ENCODE data around the gene SDSL.

Gene SDSL

GRCh38 chr12:113469949-113470743 lies 48.0 kb downstream of the SDSL start:
- DNase-seq, result no peak

GRCh38 chr12:113470871-113471618 lies 48.9 kb downstream of the SDSL start:
- DNase-seq, result no peak

DNA sequence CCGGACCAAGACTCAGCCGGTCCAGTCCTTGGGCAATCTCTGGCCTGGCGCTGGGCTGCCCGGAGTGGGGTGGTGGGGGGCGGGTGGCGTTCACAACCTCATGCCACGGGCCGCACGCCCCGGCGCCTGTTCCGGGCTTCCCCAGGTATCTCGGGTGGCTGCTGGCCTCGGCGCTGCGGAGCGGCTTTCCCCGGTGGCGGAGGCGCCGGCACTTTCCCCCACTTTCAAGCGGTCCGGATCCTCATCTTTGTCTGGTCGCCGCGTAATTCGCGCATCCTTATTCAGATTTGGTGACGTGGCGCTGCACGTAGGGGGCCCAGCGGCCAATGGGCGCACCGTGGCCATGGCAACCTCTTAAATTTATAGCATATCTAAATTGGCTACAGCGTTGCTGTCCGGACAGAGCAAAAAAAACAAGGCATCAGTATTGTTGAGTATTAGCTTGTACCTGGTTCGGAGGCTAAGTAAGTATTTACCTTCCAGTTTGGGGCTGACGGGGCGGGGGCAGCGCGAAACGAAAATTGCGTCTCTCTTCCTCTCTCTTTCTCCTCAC lies 49.5 kb downstream of the SDSL start, which contains the start of gene LHX5:
Gene LHX5, minus strand, starts transcription at position 253 of the 553 bp plus-strand sequence. CDS start 373 bp downstream, outside the sequence.
- DNase-seq, result no peak

DNA sequence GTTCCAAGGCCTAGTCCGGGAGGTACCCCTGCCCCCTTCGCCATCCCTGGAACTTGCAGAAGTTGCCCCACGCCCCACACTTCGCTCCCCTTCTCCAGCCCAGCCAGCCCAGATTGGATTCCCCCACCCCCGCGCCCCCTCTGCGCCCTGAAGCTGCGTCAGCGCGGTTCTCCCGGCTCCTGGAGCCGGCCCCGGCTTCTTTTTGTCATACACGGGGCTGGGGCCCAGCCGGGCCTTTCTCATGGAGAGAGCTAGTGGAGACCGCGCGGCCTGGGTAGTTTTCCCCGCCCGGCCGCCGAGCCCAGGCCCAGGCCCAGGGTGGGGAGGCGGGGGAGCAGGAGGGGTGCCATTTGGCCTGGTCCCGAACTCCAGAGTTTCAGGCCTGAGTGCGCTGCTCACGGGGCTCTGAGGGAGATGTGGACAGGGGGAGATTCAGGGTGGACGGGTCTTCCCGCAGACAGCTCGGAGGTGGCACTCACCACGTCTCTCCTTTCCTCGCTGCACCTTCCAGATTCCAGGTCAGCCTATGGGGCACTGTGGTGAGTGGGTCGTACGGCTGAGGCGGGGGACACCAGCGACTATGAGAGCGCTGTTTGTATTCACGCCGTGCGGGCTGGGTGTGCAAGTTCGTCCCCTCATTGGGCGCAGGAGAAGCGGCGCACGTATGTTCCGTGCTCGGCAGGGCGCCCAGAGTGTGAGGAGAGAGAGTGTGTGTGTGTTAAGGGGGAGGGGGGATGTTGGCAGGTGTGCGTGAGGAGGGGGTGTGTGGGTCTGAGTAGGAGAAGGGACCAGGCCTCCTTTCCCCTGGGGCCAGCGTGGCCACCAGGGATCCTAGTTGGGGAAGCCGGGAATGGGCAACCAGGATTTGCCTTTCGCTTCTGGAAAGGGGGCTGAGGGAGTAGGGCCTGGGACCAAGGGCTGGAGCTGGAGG lies 50.3 kb downstream of the SDSL start:
- no peak for DNase-seq

- no peak for DNase-seq
Observed at GRCh38 chr12:113473400-113473799, 51.2 kb downstream of the SDSL start.

DNA sequence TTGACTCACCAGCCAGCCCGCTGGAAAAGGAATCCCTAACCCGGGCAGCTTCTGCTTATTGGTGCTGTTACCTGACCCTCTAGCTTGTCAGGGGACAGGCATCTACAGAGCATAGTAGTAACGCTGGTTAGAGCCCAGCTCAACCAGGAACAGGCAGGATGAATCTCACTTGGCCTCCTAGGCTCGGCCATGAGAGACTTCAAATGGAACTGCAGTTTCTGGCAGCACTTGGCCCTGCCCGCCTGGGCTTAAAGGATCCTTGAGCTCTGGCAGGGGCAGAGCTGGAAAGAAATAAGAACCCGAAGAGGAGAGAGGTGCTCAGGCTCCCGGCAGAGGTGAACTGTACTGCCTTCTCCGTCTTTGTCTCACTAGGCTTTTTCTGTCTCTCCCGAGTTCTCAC lies 51.8 kb downstream of the SDSL start:
- no peak for DNase-seq

- DNase-seq, result no peak
Observed at GRCh38 chr12:113474635-113475436, 52.7 kb downstream of the SDSL start.

GRCh38 chr12:113475451-113476175 lies 53.4 kb downstream of the SDSL start:
- no peak for DNase-seq

DNA sequence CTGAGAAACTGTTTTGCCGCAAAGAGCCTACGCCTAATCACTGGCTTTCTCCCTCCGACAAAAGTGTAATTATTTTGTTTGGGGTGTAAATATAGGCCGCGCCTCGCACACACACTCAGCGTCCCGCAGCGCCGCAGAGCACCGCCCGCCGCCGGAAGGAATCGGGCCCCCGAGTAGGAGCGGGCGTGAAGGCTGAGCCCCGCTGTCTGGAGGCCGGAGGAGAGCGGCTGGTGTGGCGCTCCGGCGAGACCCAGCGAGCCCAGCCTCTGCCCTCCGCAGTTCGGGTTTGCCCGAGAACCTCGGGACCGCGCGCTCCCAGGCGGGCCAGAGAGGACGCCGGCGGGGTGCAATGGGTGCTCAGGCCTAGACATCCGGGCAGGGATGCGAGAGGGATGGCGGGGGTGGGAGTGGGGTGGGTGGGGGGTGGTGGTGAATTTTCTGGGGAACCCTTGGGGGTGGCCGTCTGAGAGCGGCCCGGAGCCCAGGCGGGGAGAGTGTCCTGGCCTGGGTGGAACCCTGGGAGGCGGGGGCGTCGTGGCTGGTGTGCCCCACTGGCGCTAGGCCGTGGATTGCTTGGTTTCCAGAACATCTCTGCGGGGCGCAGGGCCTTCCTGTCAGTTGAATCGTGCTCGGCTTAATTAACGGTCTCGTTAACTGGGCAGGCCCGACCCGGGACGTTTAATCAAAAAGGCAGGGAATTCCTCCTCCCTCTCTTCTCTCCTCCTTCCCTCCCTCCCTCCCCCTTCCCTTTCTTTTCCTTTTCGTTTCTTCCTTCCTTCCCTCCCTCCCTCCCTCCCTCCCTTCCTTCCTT lies 54.2 kb downstream of the SDSL start:
- DNase-seq, result peak; percentile 37

- DNase-seq, result no peak
Observed at GRCh38 chr12:113477171-113477841, 55.1 kb downstream of the SDSL start.

DNA sequence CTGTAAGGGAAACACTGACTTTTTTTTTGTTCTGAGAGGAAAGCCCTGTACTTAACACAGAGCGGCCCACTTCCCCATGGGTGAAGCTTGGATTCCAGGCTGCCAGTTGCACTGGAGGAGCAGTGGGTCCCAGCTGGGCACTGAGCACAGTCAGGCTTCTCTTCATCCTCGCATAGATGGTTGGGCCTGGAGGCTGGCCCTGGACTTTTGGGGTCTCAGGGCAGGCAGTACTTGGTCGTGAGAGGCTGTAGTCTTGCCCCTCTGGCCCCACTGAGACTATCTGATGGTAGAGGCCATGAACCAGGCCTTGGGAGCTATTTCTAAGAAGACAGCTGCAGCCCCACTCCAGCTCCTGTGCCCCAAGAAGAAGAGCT lies 55.6 kb downstream of the SDSL start:
- DNase-seq, result no peak

DNA sequence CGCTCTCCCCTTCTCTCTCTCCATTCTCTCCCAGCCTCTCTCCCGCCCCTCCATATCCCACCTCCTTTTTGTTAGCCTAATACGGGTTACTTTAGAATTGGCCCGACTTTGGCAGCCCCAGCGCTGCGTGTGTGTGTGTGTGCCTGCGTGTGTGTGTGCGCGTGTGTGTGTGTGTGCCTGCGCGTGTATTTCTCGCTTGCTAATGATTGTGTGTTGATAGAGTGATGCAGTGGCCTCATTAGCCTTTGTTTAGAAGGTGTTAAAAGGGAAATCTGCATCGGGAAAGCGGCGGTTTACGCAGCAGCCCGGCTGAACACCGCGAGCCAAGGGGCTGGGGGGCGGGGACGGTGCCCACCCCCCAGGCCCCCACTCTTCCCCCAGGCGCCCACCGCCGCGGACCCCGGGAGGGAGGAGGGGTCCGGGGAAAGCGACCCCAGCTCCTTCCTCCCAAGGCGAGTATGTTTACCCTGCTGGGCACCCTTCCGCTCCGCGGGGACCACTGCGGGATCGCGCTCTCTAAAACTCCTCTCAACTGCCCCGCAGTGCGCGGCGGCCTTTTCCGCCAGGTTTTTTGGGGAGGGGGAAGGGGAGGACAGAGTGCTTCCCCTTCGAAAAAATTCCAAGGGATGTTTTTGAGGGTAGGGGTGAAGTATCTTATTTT lies 56.3 kb downstream of the SDSL start:
- no peak for DNase-seq

DNA sequence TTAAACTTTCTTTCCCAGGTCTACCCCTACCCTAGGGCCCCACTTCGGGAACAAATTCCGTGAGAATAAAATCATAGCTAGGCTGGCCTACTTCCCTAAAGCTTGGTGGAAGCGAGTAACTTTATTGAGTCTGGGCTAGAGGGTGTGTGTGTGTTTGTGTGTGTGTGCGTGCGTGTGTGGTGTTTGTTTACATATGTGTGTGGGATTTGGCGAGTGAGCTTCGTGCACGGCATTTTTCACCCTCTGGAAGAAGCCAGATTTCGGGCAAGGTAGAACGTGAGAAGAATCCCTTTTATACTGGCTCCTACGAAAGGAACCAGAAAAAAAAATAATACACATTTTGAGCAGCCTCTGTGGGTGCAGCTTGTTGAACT lies 57.0 kb downstream of the SDSL start:
- DNase-seq, result no peak

DNA sequence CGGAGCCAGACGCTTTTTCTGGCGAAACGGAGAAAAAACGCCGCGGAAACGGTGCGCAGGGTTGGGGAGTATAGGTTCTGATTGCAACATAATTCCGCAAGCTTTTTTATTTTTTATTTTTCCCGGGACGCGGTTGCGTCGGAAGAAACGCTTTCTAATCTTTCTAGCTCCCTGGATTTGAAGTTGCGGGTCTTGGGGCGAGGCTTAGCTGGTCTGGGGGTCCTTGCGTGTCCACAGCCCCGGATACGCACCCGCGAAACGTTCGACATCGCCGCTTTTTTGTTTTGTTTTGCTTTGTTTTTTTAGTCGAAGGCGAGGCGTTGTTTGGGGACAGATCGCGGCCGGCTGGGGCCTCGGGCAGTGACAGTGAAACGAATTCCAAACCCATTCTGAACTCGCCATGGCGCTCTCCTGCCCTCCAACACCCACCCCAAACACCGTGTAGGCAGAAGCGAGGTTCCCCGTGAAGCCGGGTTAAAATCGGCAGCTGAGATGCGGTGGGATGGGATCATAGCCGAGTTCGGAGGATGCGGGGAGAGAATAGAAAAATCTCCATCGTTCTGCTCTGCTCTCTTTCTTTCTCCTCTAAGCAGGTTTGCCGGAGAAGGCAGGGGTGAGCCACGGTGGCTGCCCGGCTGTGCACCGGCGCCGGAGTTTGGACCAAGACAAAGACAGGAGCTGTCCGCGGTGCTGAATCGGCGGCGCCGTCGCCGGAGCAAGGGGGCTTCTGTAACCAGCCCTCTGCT lies 57.6 kb downstream of the SDSL start:
- no peak for DNase-seq

GRCh38 chr12:113480336-113480971 lies 58.3 kb downstream of the SDSL start:
- no peak for DNase-seq

GRCh38 chr12:113482334-113482733 lies 60.2 kb downstream of the SDSL start:
- no peak for DNase-seq

DNA sequence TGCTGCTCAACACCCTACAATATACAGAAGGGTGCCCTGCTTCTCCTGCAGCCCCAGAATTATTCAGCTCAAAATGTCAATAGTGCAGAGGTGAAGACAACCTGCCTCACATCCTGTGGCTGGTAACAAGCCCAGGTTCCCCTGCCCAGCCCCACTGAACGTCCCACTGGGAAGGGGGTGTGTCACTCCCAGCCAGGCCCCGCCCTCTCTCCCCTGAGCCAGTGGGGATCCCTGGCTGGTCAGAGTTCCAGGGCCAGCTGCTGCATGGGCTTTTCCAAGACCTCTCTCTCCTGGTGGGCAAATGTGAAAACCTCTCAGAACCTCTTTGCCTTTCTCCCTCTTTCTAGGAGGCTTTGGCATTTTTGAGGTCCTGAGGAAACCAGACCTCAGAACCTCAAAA lies 63.1 kb downstream of the SDSL start:
- DNase-seq, result no peak

DNA sequence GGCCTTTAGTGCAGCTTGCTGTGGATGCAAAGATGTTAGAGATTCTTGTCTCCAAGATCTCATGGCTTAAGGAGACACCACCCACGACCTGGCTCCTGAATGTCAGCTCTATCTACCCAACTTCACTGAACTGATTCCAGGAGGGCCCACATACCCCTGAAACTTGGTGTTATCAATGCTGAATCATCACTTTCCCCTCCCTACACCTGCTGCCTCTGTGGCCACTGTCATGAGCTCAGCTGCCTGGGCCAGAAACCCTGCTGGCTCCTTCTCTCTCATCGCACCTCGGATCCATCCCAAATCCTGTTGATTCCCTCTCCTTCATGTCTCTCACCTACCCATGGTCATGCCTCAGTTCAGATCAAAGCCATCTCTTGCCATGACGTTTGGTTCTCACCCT lies 64.5 kb downstream of the SDSL start:
- no peak for DNase-seq
